H1 (cell line): ENCODE measurements around the gene DYNLT5. TPM values are rescaled to one million over a fixed set of nuclear protein-coding genes. Genes with fewer than 3 reads are reported as not detected.

ENCODE experiments used
- CTCF ChIA-PET: fragments of 300-600 bp; sonication (Branson Sonifier 250); formaldehyde crosslinking; loops from one replicate; lab custom pipeline; 2021; ENCODE audit not compliant: partially characterized antibody; lab: Charles Lee
- POLR2A ChIA-PET: fragments of 300-600 bp; sonication (Branson Sonifier 250); formaldehyde crosslinking; loops from one replicate; lab custom pipeline; 2021; ENCODE audit warnings: inconsistent platforms; ENCODE audit not compliant: partially characterized antibody; lab: Charles Lee
- DNase-seq, 2 experiments: peaks; one replicate each; pipeline versions ENCODE4 v3.0.0 to v3.0.0-alpha.2; 2010 to 2022; ENCODE audit warnings: low spot score in 2 of 2, low read depth in 1 of 2, mixed read lengths in 1 of 2
- FAIRE-seq: peaks from 2 replicates; lab custom pipeline; 2011; peaks lifted over from hg19 to GRCh38; lab: Jason Lieb, UNC
- H2AFZ ChIP-seq: 2 replicates; pipeline ENCODE4 v1.8.1; 2012; ENCODE audit warnings: low read length, inconsistent platforms
- H2AK5ac ChIP-seq: 2 replicates; pipeline ENCODE4 v1.6.1; 2013; ENCODE audit warnings: low read depth, low read length
- H2BK120ac ChIP-seq: replicated peaks from 2 replicates; pipeline ENCODE3; 2013; ENCODE audit warnings: low read depth, low read length, inconsistent platforms
- H2BK12ac ChIP-seq: 2 replicates; pipeline ENCODE4 v1.6.1; 2013; ENCODE audit warnings: low read depth, low read length
- H2BK15ac ChIP-seq: 2 replicates; pipeline ENCODE4 v1.6.1; 2013; ENCODE audit warnings: low read length
- H2BK20ac ChIP-seq: 2 replicates; pipeline ENCODE4 v1.6.1; 2013; ENCODE audit warnings: low read length
- H2BK5ac ChIP-seq: 2 replicates; pipeline ENCODE4 v1.6.1; 2013; ENCODE audit warnings: low read depth, low read length
- H3K14ac ChIP-seq: 2 replicates; pipeline ENCODE4 v1.6.1; 2013; ENCODE audit warnings: inconsistent platforms; ENCODE audit not compliant: insufficient read length
- H3K18ac ChIP-seq: 2 replicates; pipeline ENCODE4 v1.6.1; 2013; ENCODE audit warnings: low read length; ENCODE audit errors: extremely low read depth
- H3K23ac ChIP-seq: 2 replicates; pipeline ENCODE4 v1.6.1; 2013; ENCODE audit warnings: inconsistent platforms; ENCODE audit not compliant: insufficient read length
- H3K23me2 ChIP-seq: 2 replicates; pipeline ENCODE4 v1.6.1; 2013; ENCODE audit warnings: low read depth, low read length
- H3K27ac ChIP-seq: 2 replicates; pipeline ENCODE4 v1.6.1; 2011; ENCODE audit warnings: low read depth, low read length, inconsistent platforms
- H3K27me3 ChIP-seq, 4 experiments: replicated peaks in 1 of 4; 1 replicate in 1 of 4; 2 replicates in 3 of 4; pipeline versions ENCODE4 v1.6.1 to v1.8.1; 2011 to 2013; ENCODE audit warnings: low read length in 3 of 4, mild to moderate bottlenecking in 3 of 4, inconsistent platforms in 2 of 4, mixed read lengths in 2 of 4, moderate library complexity in 1 of 4; ENCODE audit not compliant: control insufficient read depth in 3 of 4, insufficient read depth in 3 of 4; ENCODE audit errors: extremely low read depth in 1 of 4
- H3K36me3 ChIP-seq, 4 experiments: 2 replicates each; pipeline versions ENCODE4 v1.6.1 to v1.8.1; 2011 to 2013; ENCODE audit warnings: mild to moderate bottlenecking in 4 of 4, low read length in 3 of 4, moderate library complexity in 2 of 4, control low read depth in 1 of 4, inconsistent platforms in 1 of 4; ENCODE audit not compliant: insufficient read depth in 4 of 4, control insufficient read depth in 2 of 4
- H3K4ac ChIP-seq: replicated peaks from 2 replicates; pipeline ENCODE3; 2013; ENCODE audit warnings: low read length, low read depth, mixed read lengths, inconsistent platforms; ENCODE audit not compliant: insufficient read length
- H3K4me1 ChIP-seq, 4 experiments: replicated peaks in 1 of 4; 1 replicate in 1 of 4; 2 replicates in 3 of 4; pipeline versions ENCODE4 v1.6.1 to v1.8.1; 2011 to 2013; ENCODE audit warnings: low read length in 3 of 4, inconsistent platforms in 2 of 4, mixed read lengths in 1 of 4; ENCODE audit not compliant: insufficient read depth in 4 of 4, control insufficient read depth in 3 of 4
- H3K4me2 ChIP-seq, 2 experiments: 2 replicates each; pipeline versions ENCODE4 v1.6.1 to v1.8.1; 2011 to 2013; ENCODE audit warnings: low read depth in 2 of 2, low read length in 2 of 2, control low read depth in 1 of 2, inconsistent platforms in 1 of 2, mild to moderate bottlenecking in 1 of 2; ENCODE audit not compliant: insufficient read depth in 1 of 2
- H3K4me3 ChIP-seq, 4 experiments: fragments of 200-600, 300-600 bp in 1 of 4; sonication (generic), shearing (Covaris generic), sonication (Bioruptor Twin) in 1 of 4; 2 replicates each; pipeline versions ENCODE4 v1.5.1 to v1.8.1; 2011 to 2016; ENCODE audit warnings: low read length in 4 of 4, low read depth in 3 of 4, control low read depth in 2 of 4, inconsistent platforms in 2 of 4, mild to moderate bottlenecking in 2 of 4, mixed read lengths in 1 of 4, moderate library complexity in 1 of 4; ENCODE audit not compliant: insufficient read depth in 2 of 4; ENCODE audit errors: extremely low read depth in 1 of 4
- H3K56ac ChIP-seq: replicated peaks from 2 replicates; pipeline ENCODE3; 2013; ENCODE audit warnings: low read depth, mild to moderate bottlenecking, mixed read lengths, low read length, inconsistent platforms; ENCODE audit not compliant: insufficient read length
- H3K79me1 ChIP-seq: 2 replicates; pipeline ENCODE4 v1.6.1; 2013; ENCODE audit warnings: low read depth, low read length, control low read depth
- H3K79me2 ChIP-seq, 2 experiments: 2 replicates each; pipeline versions ENCODE4 v1.6.1 to v1.8.1; 2012 to 2013; ENCODE audit warnings: low read length in 2 of 2, mild to moderate bottlenecking in 2 of 2, inconsistent platforms in 1 of 2; ENCODE audit not compliant: insufficient read depth in 2 of 2, control insufficient read depth in 1 of 2
- H3K9ac ChIP-seq, 4 experiments: replicated peaks in 1 of 4; 1 replicate in 1 of 4; 2 replicates in 3 of 4; pipeline versions ENCODE4 v1.6.1 to v1.8.1; 2011 to 2013; ENCODE audit warnings: low read depth in 3 of 4, low read length in 3 of 4, control low read depth in 2 of 4, mild to moderate bottlenecking in 2 of 4, moderate library complexity in 2 of 4, inconsistent platforms in 1 of 4; ENCODE audit errors: extremely low read depth in 1 of 4
- H3K9me3 ChIP-seq, 2 experiments: 2 replicates each; pipeline versions ENCODE4 v1.6.1 to v1.8.1; 2012 to 2013; ENCODE audit warnings: mild to moderate bottlenecking in 2 of 2, moderate library complexity in 2 of 2, control low read depth in 1 of 2, inconsistent platforms in 1 of 2, low read depth in 1 of 2, low read length in 1 of 2, mixed read lengths in 1 of 2; ENCODE audit not compliant: insufficient read depth in 2 of 2
- H4K20me1 ChIP-seq, 2 experiments: replicated peaks in 1 of 2; 2 replicates each; pipeline versions ENCODE3 to v1.8.1; 2011 to 2013; ENCODE audit warnings: inconsistent platforms in 2 of 2, low read length in 2 of 2, mild to moderate bottlenecking in 1 of 2; ENCODE audit not compliant: insufficient read depth in 2 of 2, control insufficient read depth in 1 of 2
- H4K5ac ChIP-seq: 2 replicates; pipeline ENCODE4 v1.6.1; 2013; ENCODE audit warnings: low read length, low read depth, mixed read lengths, inconsistent platforms; ENCODE audit not compliant: insufficient read length
- H4K8ac ChIP-seq: 2 replicates; pipeline ENCODE4 v1.8.0; 2013; ENCODE audit warnings: mild to moderate bottlenecking, moderate library complexity, low read length, inconsistent platforms; ENCODE audit not compliant: insufficient read depth; ENCODE audit errors: extremely low read depth
- H4K91ac ChIP-seq: replicated peaks from 2 replicates; pipeline ENCODE3; 2013; ENCODE audit warnings: low read length, mixed read lengths, inconsistent platforms; ENCODE audit not compliant: insufficient read length
- BCL11A ChIP-seq, 2 experiments: IDR thresholded peaks; one replicate each; pipeline ENCODE4 v1.6.1; 2011; ENCODE audit warnings: low read depth in 2 of 2, low read length in 2 of 2, mild to moderate bottlenecking in 2 of 2
- CEBPB ChIP-seq: IDR thresholded peaks from 2 replicates; pipeline ENCODE4 v1.6.1; 2012; ENCODE audit warnings: low read depth, low read length
- KDM5A ChIP-seq: fragments of 200-600 bp; IDR thresholded peaks from 2 replicates; pipeline ENCODE4 v1.7.1; 2012; ENCODE audit warnings: mild to moderate bottlenecking, low read length, inconsistent platforms, mixed read lengths
- TCF12 ChIP-seq: IDR thresholded peaks from 2 replicates; pipeline ENCODE4 v1.6.1; 2011; ENCODE audit warnings: low read depth, mild to moderate bottlenecking, low read length
- WGBS, 2 experiments: shearing (Covaris generic) in 1 of 2; methylation state at CpG; one replicate each; pipeline versions ENCODE4 v1.1.6 to v1.1.7; 2013 to 2015; ENCODE audit warnings: low lambda C conversion rate in 2 of 2, mixed read lengths in 2 of 2, inconsistent platforms in 1 of 2, low coverage in 1 of 2, missing lambda C conversion rate in 1 of 2; ENCODE audit not compliant: insufficient replicate concordance in 2 of 2, insufficient coverage in 1 of 2, insufficient read length in 1 of 2; ENCODE audit errors: extremely low coverage in 1 of 2, missing lambda C conversion rate in 1 of 2; 5-methylcytosine and 5-hydroxymethylcytosine counted together
- polyA plus RNA-seq, 7 experiments: library from polyadenylated mRNA; depleted of rRNA in 3 of 7; stranded (reverse) in 5 of 7; unstranded in 2 of 7; fragments of >200 nt in 5 of 7; fragments of 200-250 nt in 2 of 7; gene quantifications; 1 replicate in 5 of 7; 2 replicates in 1 of 7; 4 replicates in 1 of 7; pipeline versions ENCODE4 v1.2.1 to v1.2.3, GENCODE V29; 2011 to 2013; ENCODE audit warnings: missing spikeins in 2 of 7, mixed read lengths in 2 of 7
- total RNA-seq: library from RNA; stranded (reverse); fragmentation: NEBNext Ultra II Directional; extraction: Animal tissue kit (Norgen Biotek cat#: 25700); gene quantifications from 2 replicates; pipeline ENCODE4 v1.2.1, GENCODE V29; 2021

DYNLT5 gene
- total and polyA plus RNA-seq, 2 of the 8 experiments (the other 6 are each of a cell fraction or from before 2014, with no cell fraction given), result 0.93 to 1.5 TPM

GRCh38 chr1:66778266-66778665, 26.0 kb downstream of the DYNLT5 start:
- H3K4me3 ChIP-seq, result no peak overlapping the region
- FAIRE-seq (no peak), DNase-seq (no peak)
- H3K27me3 ChIP-seq, result no peaks in the 10 kb centered on the region
- no peak overlapping the region for H3K9ac ChIP-seq
- no peaks in the 10 kb centered on the region for H4K20me1 ChIP-seq
- no peaks in the 10 kb centered on the region for H3K79me1 ChIP-seq
- no peak overlapping the region for H4K8ac ChIP-seq
- H3K4me2 ChIP-seq, result no peak overlapping the region
- no peaks in the 10 kb centered on the region for H3K4me1 ChIP-seq
- H2BK12ac ChIP-seq, result no peak overlapping the region
- H3K79me2 ChIP-seq, result no peaks in the 10 kb centered on the region
- no peak overlapping the region for H3K56ac ChIP-seq
- H2BK5ac ChIP-seq, result no peak overlapping the region
- peaks cover 4 to 9% of the 10 kb centered on the region in 2 experiments; a peak in 2 of 4 replicates for H3K9me3 ChIP-seq
- no peak overlapping the region for H4K5ac ChIP-seq
- TF ChIP-seq KDM5A, result no peak
- TF ChIP-seq BCL11A (IDR thresholded peaks at IDR 0.05; ENCODE audit: low read depth in 2 of 2, low read length in 2 of 2), result no peak
- TF ChIP-seq CEBPB, result no peak
- no peak for TF ChIP-seq TCF12
- no peak overlapping the region for H3K23ac ChIP-seq
- H2AFZ ChIP-seq, result no peak overlapping the region
- no peak overlapping the region for H4K91ac ChIP-seq
- no peak overlapping the region for H2BK20ac ChIP-seq
- H3K36me3 ChIP-seq, result no peaks in the 10 kb centered on the region
- H3K27ac ChIP-seq, result no peak overlapping the region
- POLR2A ChIA-PET, result no interaction called here
- H3K4ac ChIP-seq, result no peak overlapping the region
- H3K14ac ChIP-seq, result no peak overlapping the region
- CTCF ChIA-PET, result no interaction called here
- no peak overlapping the region for H2AK5ac ChIP-seq
- H3K23me2 ChIP-seq, result no peaks in the 10 kb centered on the region
- H2BK120ac ChIP-seq, result no peak overlapping the region
- 91% methylated on average over 4 of the region's 4 CpGs; no CpG with 5 or more reads in 1 of the 2 experiments for WGBS, 2 experiments
- H3K18ac ChIP-seq, result no peak overlapping the region
- H2BK15ac ChIP-seq, result no peak overlapping the region
